ENCODE data around the gene HSD3B7. TPM values are rescaled to one million over a fixed set of nuclear protein-coding genes. Genes with fewer than 3 reads are reported as not detected.

HSD3B7 gene
- total RNA-seq, 1 donor from 2014 or later: 2.0 TPM

- H3K4me1 Mint-ChIP-seq (ENCODE audit: low read depth, unreplicated experiment): peaks cover 6% of the 10 kb centered on the region
- H3K27me3 Mint-ChIP-seq (ENCODE audit: unreplicated experiment): peaks cover 6% of the 10 kb centered on the region
- H3K36me3 Mint-ChIP-seq (ENCODE audit: unreplicated experiment): peaks cover 11% of the 10 kb centered on the region
- no peak for TF ChIP-seq CTCF (IDR thresholded peaks at IDR 0.05; ENCODE audit: partially characterized antibody, unreplicated experiment)
- H3K9me3 Mint-ChIP-seq (ENCODE audit: unreplicated experiment): peaks cover 16% of the 10 kb centered on the region
- H3K27ac Mint-ChIP-seq (ENCODE audit: unreplicated experiment): peak within 1 kb of the TSS; percentile 97
- H3K4me3 Mint-ChIP-seq (ENCODE audit: unreplicated experiment): peak within 1 kb of the TSS; percentile 93
- DNase-seq: peak; percentile 98
Observed at GRCh38 chr16:30957456-30958174, 27.4 kb upstream of the HSD3B7 start, which contains the start of gene SETD1A. Gene SETD1A, plus strand, starts transcription at chr16:30957754. Its CDS starts 978 bp downstream, at chr16:30958732.

- DNase-seq: peak; percentile 77
- TF ChIP-seq CTCF (IDR thresholded peaks at IDR 0.05; ENCODE audit: partially characterized antibody, unreplicated experiment): no peak
- H3K36me3 Mint-ChIP-seq (ENCODE audit: unreplicated experiment): peaks cover 11% of the 10 kb centered on the region
- H3K4me1 Mint-ChIP-seq (ENCODE audit: low read depth, unreplicated experiment): peaks cover 6% of the 10 kb centered on the region
- H3K27me3 Mint-ChIP-seq (ENCODE audit: unreplicated experiment): peaks cover 6% of the 10 kb centered on the region
- peak overlapping the region; percentile 93 for H3K4me3 Mint-ChIP-seq (ENCODE audit: unreplicated experiment)
- peaks cover 17% of the 10 kb centered on the region for H3K9me3 Mint-ChIP-seq (ENCODE audit: unreplicated experiment)
- H3K27ac Mint-ChIP-seq (ENCODE audit: unreplicated experiment): peak overlapping the region; percentile 91
Observed at GRCh38 chr16:30958175-30959079, 26.6 kb upstream of the HSD3B7 start.

GRCh38 chr16:30961384-30961783 lies 23.6 kb upstream of the HSD3B7 start:
- peaks cover 11% of the 10 kb centered on the region for H3K36me3 Mint-ChIP-seq (ENCODE audit: unreplicated experiment)
- H3K27ac Mint-ChIP-seq (ENCODE audit: unreplicated experiment): no peak overlapping the region
- TF ChIP-seq CTCF (IDR thresholded peaks at IDR 0.05; ENCODE audit: partially characterized antibody, unreplicated experiment): no peak
- no peak for DNase-seq
- peaks cover 6% of the 10 kb centered on the region for H3K27me3 Mint-ChIP-seq (ENCODE audit: unreplicated experiment)
- peaks cover 19% of the 10 kb centered on the region for H3K9me3 Mint-ChIP-seq (ENCODE audit: unreplicated experiment)
- no peak overlapping the region for H3K4me3 Mint-ChIP-seq (ENCODE audit: unreplicated experiment)
- peaks cover 6% of the 10 kb centered on the region for H3K4me1 Mint-ChIP-seq (ENCODE audit: low read depth, unreplicated experiment)

- DNase-seq: no peak
- Mint-ChIP-seq H3K36me3 (ENCODE audit: unreplicated experiment) (peaks cover 11% of the 10 kb centered on the region), H3K4me1 (ENCODE audit: low read depth, unreplicated experiment) (peaks cover 6% of the 10 kb centered on the region), H3K4me3 (ENCODE audit: unreplicated experiment) (no peak overlapping the region), H3K27me3 (ENCODE audit: unreplicated experiment) (peaks cover 6% of the 10 kb centered on the region), H3K9me3 (ENCODE audit: unreplicated experiment) (peaks cover 16% of the 10 kb centered on the region), H3K27ac (ENCODE audit: unreplicated experiment) (no peak overlapping the region)
- TF ChIP-seq CTCF (IDR thresholded peaks at IDR 0.05; ENCODE audit: partially characterized antibody, unreplicated experiment): no peak
Observed at GRCh38 chr16:30963925-30964511, 21.0 kb upstream of the HSD3B7 start.

All from glutamatergic neuron (in vitro differentiated cells).